Metanephros (tissue), 1 donor: Measurements from ENCODE around the gene CFAP157. TPM values are rescaled to one million over a fixed set of nuclear protein-coding genes. Genes with fewer than 3 reads are reported as not detected.

Experiments
- total RNA-seq: library from RNA; depleted of rRNA; stranded (reverse); fragments of >200 nt; gene quantifications from one replicate; pipeline ENCODE4 v1.2.3, GENCODE V29; 2014

The CFAP157 gene
- total RNA-seq, result 1.5 TPM

DNA sequence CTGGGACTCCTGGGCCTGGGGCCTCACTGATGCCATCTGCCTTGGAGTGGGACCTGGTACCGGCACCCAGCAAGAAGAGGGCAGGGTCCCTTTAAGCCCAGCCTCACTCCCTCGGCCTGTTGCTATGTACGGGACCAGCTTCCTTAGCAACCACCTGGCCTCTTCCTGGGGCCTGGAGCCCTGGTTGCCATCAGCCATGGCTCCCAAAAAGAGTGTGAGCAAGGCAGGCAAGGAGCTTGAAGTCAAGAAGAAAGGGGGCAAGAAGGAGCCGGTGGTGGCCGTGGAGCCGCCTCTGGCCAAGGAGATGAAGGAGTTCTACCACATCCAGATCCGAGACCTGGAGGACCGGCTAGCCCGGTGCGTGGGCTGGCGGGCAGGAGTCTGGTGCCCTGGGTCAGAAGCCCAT is at the start of gene CFAP157:
Gene CFAP157, plus strand, starts transcription at position 153 of the 406 bp plus-strand sequence. Its CDS starts 44 bp downstream, at position 197.

DNA sequence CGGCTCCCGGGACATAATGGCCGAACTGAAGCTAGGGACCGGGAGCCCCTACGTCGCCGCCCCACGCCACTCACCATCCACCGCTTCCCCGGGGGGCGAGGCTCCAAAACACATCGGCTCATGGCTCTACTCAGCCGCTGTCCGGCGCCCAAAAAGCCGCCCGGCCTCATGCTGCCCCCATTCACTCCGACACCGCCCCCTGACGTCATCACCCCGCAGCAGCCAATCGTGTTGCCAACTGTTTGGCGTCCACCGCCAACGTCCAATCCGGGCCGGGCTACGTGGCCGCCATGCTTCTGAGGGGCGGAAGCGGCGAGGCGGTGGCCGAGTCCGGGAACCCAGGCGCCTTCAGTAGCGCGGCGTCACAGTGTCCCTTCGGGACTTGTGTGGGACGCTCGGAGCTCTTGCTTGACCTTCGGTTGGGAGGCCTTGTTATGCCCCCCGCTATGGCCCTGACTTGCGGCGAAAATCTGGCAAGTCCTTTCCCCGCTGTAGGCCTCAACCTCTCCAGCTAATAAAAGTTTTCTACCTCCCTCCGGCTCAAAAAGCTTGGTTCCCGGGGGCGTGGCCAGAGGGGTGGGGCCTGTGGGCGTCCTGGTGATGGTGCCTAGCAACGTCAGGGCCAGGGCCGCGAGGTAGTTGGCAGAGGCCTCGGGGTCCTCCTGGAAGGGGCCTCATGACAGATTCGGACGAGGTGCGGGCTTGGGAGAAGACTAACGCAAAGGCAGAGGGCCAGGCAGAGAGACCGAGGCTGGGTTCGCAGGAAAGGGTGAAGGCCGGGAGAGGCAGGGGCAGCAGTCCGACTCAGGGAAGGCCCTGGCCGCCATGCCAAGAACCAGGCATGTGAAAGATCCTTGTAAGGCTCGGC is 8.9 kb downstream of the CFAP157 start, which contains the start of the genes PTRH1 and TTC16:
Gene PTRH1, minus strand, starts transcription at position 194 of the 868 bp plus-strand sequence. Its CDS starts 24 bp downstream, at position 170.
Gene TTC16, plus strand, starts transcription at position 610 of the 868 bp plus-strand sequence. Its CDS starts 67 bp downstream, at position 677.

DNA sequence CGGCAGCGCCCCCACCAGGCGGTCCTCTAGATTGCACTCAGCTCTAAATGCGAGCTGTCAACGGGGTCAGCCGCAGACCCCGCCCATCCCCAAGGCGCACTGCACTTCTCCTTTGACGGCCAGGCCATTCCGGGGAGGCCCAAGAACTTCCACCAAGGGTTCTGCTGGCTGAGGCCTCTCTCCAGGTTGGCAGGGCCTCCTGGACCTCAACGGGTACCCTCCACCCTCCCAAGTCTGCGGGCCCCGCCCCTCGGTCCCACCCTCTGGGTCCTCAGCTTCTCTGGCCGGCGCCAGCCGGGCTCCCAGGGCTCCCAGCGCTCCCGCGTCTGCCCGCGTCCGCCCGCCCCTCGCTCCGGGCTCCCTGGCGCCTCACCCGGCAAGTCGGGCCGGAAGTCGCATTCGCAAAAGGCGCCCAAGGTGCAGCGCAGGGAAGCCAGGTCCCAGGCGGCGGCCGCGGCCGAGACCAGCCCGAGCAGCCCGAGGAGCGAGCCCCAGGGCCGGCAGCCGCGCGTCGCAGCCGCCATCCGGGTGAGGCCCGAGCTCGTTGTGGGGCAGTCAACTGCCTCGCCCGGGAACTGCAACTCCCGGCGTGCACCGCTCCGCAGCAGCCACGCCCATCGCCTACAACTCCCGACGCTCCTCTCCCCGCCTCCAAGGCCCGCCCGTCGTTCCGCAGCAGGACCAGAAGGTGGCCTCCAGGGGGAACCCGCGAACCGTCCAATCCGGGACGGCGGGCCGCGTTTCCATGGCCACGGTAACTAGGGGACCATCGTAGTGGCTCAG is 28.1 kb downstream of the CFAP157 start, which contains the start of gene TOR2A:
Gene TOR2A, minus strand, starts transcription at position 548 of the 783 bp plus-strand sequence. Its CDS starts 24 bp downstream, at position 524.

Other genes with a start within 250 kb of the CFAP157 start
- gene STXBP1, start 94.7 kb upstream of the CFAP157 start, total RNA-seq, result 19.2 TPM
- gene PTRH1, start 8.7 kb downstream of the CFAP157 start, total RNA-seq, result 16.2 TPM
- 0.18 TPM for gene TTC16, start 9.1 kb downstream of the CFAP157 start, total RNA-seq
- gene TOR2A, start 28.3 kb downstream of the CFAP157 start, total RNA-seq, result 16.5 TPM
- gene SH2D3C, start 71.7 kb downstream of the CFAP157 start, total RNA-seq, result 22.4 TPM
- gene CDK9, start 79.0 kb downstream of the CFAP157 start, total RNA-seq, result 50.9 TPM
- 58.9 TPM for gene FPGS, start 95.9 kb downstream of the CFAP157 start, total RNA-seq
- 76.0 TPM for gene ENG, start 147.7 kb downstream of the CFAP157 start, total RNA-seq
- gene AK1, start 170.7 kb downstream of the CFAP157 start, total RNA-seq, result 79.2 TPM
- gene ST6GALNAC6, start 192.6 kb downstream of the CFAP157 start, total RNA-seq, result 31.2 TPM
- 28.8 TPM for gene ST6GALNAC4, start 210.1 kb downstream of the CFAP157 start, total RNA-seq
- 2.3 TPM for gene PIP5KL1, start 223.8 kb downstream of the CFAP157 start, total RNA-seq
- 15.9 TPM for gene DPM2, start 230.9 kb downstream of the CFAP157 start, total RNA-seq